Heart right ventricle (tissue), 16 donors: ENCODE results near the gene REPIN1. TPM values are rescaled to one million over a fixed set of nuclear protein-coding genes. Genes with fewer than 3 reads are reported as not detected.

Experiments used
- ATAC-seq, 8 donors: fragments of 200-7000 bp; cut with Tn5 transposase; one replicate each; pipeline ENCODE4 v1.9.1; 2020; ENCODE audit warnings: mild to moderate bottlenecking in 8 of 8, moderate library complexity in 8 of 8, moderate number of reproducible peaks in 1 of 8
- DNase-seq, 2 donors: peaks; one replicate each; pipeline ENCODE4 v3.0.0-alpha.2; 2020
- H3K27ac ChIP-seq, 10 donors: fragments of 200-600 bp; sonication (generic) in 2 of 10; one replicate each; pipeline versions ENCODE4 v1.5.0 to v1.8.0; 2020 to 2022; ENCODE audit warnings: mild to moderate bottlenecking in 3 of 10
- H3K27me3 ChIP-seq, 7 donors: fragments of 200-600 bp; one replicate each; pipeline ENCODE4 v1.8.0; 2021 to 2022; ENCODE audit warnings: mild to moderate bottlenecking in 2 of 7
- H3K36me3 ChIP-seq, 9 donors: fragments of 200-600 bp; sonication (generic) in 1 of 9; one replicate each; pipeline versions ENCODE4 v1.5.0 to v1.8.0; 2020 to 2022; ENCODE audit warnings: mild to moderate bottlenecking in 2 of 9
- H3K4me1 ChIP-seq, 9 donors: fragments of 200-600 bp; sonication (generic) in 1 of 9; one replicate each; pipeline versions ENCODE4 v1.5.0 to v1.8.0; 2020 to 2022; ENCODE audit warnings: mild to moderate bottlenecking in 4 of 9
- H3K4me3 ChIP-seq, 10 donors: fragments of 200-600 bp; sonication (generic) in 2 of 10; one replicate each; pipeline versions ENCODE4 v1.5.0 to v1.8.0; 2020 to 2022; ENCODE audit warnings: mild to moderate bottlenecking in 7 of 10, moderate library complexity in 2 of 10
- H3K9me3 ChIP-seq, 11 donors: fragments of 200-600 bp in 10 of 11; sonication (generic) in 2 of 11; one replicate each; pipeline versions ENCODE4 v1.5.0 to v1.8.0; 2013 to 2022; ENCODE audit warnings: mild to moderate bottlenecking in 2 of 11, control low read depth in 1 of 11, moderate library complexity in 1 of 11
- CTCF ChIP-seq, 9 donors: fragments of 200-600 bp; sonication (generic) in 2 of 9; IDR thresholded peaks; one replicate each; pipeline versions ENCODE4 v1.5.0 to v1.8.0; 2021 to 2022; ENCODE audit warnings: antibody characterized with exemption in 9 of 9, mild to moderate bottlenecking in 5 of 9, moderate library complexity in 1 of 9
- whole genome bisulfite sequencing, 2 donors: extraction: QIAGEN DNeasy Blood & Tissue Kit; methylation state at CpG; one replicate each; pipeline ENCODE4 v1.1.7; 2013; ENCODE audit warnings: inconsistent platforms in 1 of 2; 5-methylcytosine and 5-hydroxymethylcytosine counted together
- intact Hi-C, 10 donors: fragments of 100-400 bp; cut with DNase I; formaldehyde crosslinking; loops; one replicate each; pipeline versions ENCODE4 v1.11.1 to v1.14.2; 2022
- polyA plus RNA-seq, 2 donors: library from polyadenylated mRNA; stranded (reverse); fragments of 200-250 nt; gene quantifications; one replicate each; pipeline ENCODE4 v1.2.3, GENCODE V29; 2013
- total RNA-seq, 10 donors: library from RNA; stranded (reverse); fragmentation: NEBNext Ultra II Directional in 3 of 10; extraction: Animal tissue kit (Norgen Biotek cat#: 25700) in 3 of 10; gene quantifications; one replicate each; pipeline versions ENCODE4 v1.2.1 to v1.2.4, GENCODE V29; 2021 to 2023
- donor health status: Arrhythmogenic right ventricular cardiomyopathy.
- donor health status: ischemic (EF 13 %, LVEDD 7.1; RV severe dilation, severe dysfunction).
- donor health status: healthy with polysubstance abuse.
- donor health status: DM: no; HTN: yes; CAD: no.
- donor health status: DM: no; HTN: no; CAD: no.
- donor health status: ischemic (EF 25% LVEDD 6.9; RV normal size, moderate dysfunction).
- donor health status: ischemic (EF 25% LVEDD 5.7; RV mildly dilated, moderate dysfunction).
- donor health status: healthy.
- donor health status: DM: yes; HTN: yes; CAD: no.
- donor health status: Ischemic cardiomyopathy.
- donor health status: ischemic (EF 35%, LVEDD 5.7; RV mildly dilated, moderate dysfunction).
- donor health status: nonischemic (EF 11% LVEDD 7.7; RV severe dilation, severe dysfunction).
- donor health status: DM: yes; HTN: yes; CAD: no.
- donor health status: PGD.
- donor health status: ischemic (EF 29% LVEDD 5.4; RV normal size, mild dysfunction).
- donor health status: nonischemic (EF 23%, LVEDD 6.1; RV moderate dilation, normal function).

Gene REPIN1
- total and polyA plus RNA-seq, 12 donors, result 51.0 to 132 (median 109) TPM

DNA sequence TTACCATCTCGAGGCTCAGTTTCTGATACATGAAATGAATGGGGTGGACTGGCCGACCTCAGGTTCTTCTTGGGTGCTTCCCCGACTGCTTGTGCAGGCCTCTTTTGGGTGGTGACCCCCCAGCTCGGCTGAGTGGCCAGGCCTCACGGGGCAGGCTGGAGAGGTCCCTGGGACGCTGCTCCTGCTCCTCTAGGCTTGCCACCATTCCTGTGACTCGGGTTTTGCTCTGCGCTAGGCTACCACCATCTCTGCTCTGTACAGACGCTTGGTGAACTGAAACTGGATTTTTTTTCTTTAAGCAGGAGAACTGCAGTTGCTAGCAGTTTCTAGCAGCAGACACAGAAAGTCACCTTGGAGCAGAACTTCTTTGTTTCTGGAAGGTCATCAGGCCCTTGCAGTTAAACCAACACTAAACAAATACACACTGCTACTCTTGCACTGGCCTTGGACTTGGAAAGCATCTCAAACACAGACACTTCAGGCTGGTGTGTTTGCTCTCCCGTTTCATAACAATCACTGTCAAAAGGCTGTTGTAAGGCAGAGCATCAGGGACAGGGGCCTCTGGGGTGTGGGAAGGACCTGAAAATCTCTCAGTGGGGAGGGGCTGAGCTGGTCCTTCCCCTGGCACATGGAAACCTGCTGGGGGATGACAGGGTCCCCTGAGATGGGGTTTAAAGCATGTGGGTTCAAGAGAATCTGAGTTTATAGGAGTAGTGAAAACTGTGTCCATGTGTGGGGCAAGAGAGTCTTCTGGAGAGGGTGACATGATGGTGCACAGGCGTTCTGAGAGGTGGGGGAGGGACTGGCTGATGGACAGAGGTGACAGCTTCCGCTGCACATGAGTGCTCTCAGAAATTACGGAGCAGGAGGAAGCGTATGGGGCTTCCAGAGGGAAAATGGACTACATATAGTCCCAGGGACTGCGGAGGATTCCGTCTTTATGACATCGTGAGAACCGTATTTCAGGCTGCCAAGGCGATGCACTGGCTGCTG lies 46.8 kb downstream of the REPIN1 start:
- intact Hi-C loops, result loop anchor here in 3 of 10 donors (2.0 to 5.0 kb wide), 2 partner anchors 53 to 128 kb away; no protein-coding TSS in a partner anchor
- Histone ChIP-seq H3K27ac (no peak overlapping the region), H3K4me3 (no peak overlapping the region), H3K4me1 (no peaks in the 10 kb centered on the region), H3K9me3 (no peaks in the 10 kb centered on the region), H3K36me3 (peaks cover 0 to 8% (median 0%) of the 10 kb centered on the region in 9 donors), H3K27me3 (no peaks in the 10 kb centered on the region)
- DNase-seq (no peak), ATAC-seq (peak in 1 of 8 donors; percentile 12)
- WGBS, 2 donors, result 86 to 91% methylated on average over 19 of the region's 19 CpGs
- no peak for TF ChIP-seq CTCF (IDR thresholded peaks at IDR 0.05)

DNA sequence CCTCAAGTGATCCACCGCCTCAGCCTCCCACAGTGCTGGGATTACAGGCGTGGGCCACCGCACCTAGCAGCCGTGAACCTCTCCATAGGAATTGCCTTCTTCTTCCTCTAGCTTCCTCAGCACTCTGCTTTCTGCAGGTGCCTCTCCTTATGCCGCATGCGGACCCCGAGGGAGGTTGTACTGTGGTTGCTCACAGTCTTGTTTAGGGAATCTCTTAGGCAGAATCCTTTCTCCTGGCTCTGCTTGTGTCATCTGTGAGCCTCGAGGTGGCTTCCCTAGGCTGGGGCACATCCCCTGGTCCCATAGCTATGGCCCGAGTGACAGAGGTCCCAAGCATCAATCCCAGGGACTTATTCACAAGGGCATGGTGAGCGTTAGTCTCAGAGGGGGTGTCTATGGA lies 48.6 kb downstream of the REPIN1 start:
- DNase-seq, result no peak
- 95 to 97% methylated on average over 10 of the region's 10 CpGs for WGBS, 2 donors
- no peak for ATAC-seq
- TF ChIP-seq CTCF (IDR thresholded peaks at IDR 0.05), result no peak
- intact Hi-C loops, result loop anchor here in 3 of 10 donors (2.0 to 5.0 kb wide), 2 partner anchors 54 to 130 kb away; no protein-coding TSS in a partner anchor
- no peak overlapping the region for H3K4me3 ChIP-seq
- H3K36me3 ChIP-seq, result no peaks in the 10 kb centered on the region
- H3K4me1 ChIP-seq, result peaks cover 0 to 8% (median 0%) of the 10 kb centered on the region in 9 donors
- H3K27ac ChIP-seq, result no peak overlapping the region
- no peaks in the 10 kb centered on the region for H3K27me3 ChIP-seq
- no peaks in the 10 kb centered on the region for H3K9me3 ChIP-seq

DNA sequence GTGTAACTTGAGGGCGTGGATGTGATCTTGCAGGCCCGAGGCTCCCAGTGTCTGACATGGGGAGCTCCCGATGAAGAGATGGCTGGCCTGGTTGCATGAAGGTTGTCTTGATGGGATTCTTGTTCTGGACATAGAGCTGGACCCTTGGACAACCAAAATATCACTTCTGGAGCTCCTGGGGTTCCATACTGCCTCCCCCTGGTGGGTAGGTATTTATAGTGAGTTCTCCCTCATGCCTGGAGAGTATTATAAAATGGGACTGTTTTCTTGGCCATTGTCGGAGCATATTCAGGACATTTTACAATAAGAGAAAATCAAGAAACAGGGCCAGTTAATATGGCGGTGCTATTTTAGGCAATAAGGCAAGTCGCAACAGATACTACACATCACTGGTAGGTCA lies 49.2 kb downstream of the REPIN1 start:
- Histone ChIP-seq H3K4me1 (peaks cover 0 to 8% (median 0%) of the 10 kb centered on the region in 9 donors), H3K9me3 (no peaks in the 10 kb centered on the region), H3K27ac (no peak overlapping the region), H3K27me3 (no peaks in the 10 kb centered on the region), H3K36me3 (no peaks in the 10 kb centered on the region), H3K4me3 (no peak overlapping the region)
- intact Hi-C loops, result loop anchor here in 3 of 10 donors (2.0 to 5.0 kb wide), 2 partner anchors 55 to 131 kb away; no protein-coding TSS in a partner anchor
- TF ChIP-seq CTCF (IDR thresholded peaks at IDR 0.05), result no peak
- 92 to 94% methylated on average over 6 of the region's 6 CpGs for WGBS, 2 donors
- DNase-seq (no peak), ATAC-seq (no peak)

DNA sequence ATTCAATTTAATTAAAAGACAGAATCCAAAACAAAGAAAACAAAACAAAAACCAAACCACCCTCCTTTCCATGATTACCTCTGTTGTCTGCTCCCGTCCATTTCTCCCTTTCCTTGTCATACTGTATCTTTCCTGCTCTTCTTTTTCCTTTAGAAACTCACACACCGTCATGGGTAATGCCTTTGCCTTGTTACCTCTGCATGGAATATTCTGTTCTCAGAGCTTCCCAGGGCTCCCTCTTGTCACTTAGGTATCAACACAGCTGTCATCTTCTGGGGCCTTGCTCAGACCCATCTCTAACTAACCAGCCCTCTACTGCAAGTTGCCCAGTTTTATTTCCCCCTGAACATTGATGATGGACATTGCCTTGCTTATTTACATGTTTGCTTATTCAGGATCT lies 51.6 kb downstream of the REPIN1 start:
- DNase-seq (no peak), ATAC-seq (no peak)
- no peaks in the 10 kb centered on the region for H3K9me3 ChIP-seq
- no peak for TF ChIP-seq CTCF (IDR thresholded peaks at IDR 0.05)
- H3K4me1 ChIP-seq, result peaks cover 0 to 8% (median 0%) of the 10 kb centered on the region in 9 donors
- H3K36me3 ChIP-seq, result no peaks in the 10 kb centered on the region
- H3K4me3 ChIP-seq, result no peak overlapping the region
- intact Hi-C loops, result loop anchor here in 8 of 10 donors (2.0 to 10.0 kb wide), 6 partner anchors 63 to 455 kb away; no protein-coding TSS in a partner anchor
- H3K27me3 ChIP-seq, result no peaks in the 10 kb centered on the region
- H3K27ac ChIP-seq, result no peak overlapping the region
- WGBS, 2 donors, result 82 to 84% methylated on average over 2 of the region's 2 CpGs
